ENCODE measurements around the gene GRIN2D. TPM values are rescaled to one million over a fixed set of nuclear protein-coding genes. Genes with fewer than 3 reads are reported as not detected.

The GRIN2D gene
- total RNA-seq, 1 experiment from 2014 or later = not detected

- DNase-seq (ENCODE audit: low spot score) = no peak
Measured at GRCh38 chr19:48441360-48442050, 48.0 kb downstream of the GRIN2D start.

- DNase-seq (ENCODE audit: low spot score) = no peak
Measured at GRCh38 chr19:48442116-48443035, 48.9 kb downstream of the GRIN2D start.

- DNase-seq (ENCODE audit: low spot score) = no peak
Measured at GRCh38 chr19:48443256-48443655, 49.8 kb downstream of the GRIN2D start.

Other genes starting within 250 kb of the GRIN2D start
- 30.1 and 35.7 TPM in 2 replicates for gene LIG1, start 223.3 kb upstream of the GRIN2D start, total RNA-seq (2014; rRNA removed; shearing (Covaris generic))
- 0.03 and 0.50 TPM in 2 replicates for gene ZSWIM9, start 223.0 kb upstream of the GRIN2D start, total RNA-seq (2014; rRNA removed; shearing (Covaris generic))
- gene CARD8, start 137.8 kb upstream of the GRIN2D start, total RNA-seq (2014; rRNA removed; shearing (Covaris generic)) = 4.3 and 7.7 TPM in 2 replicates
- gene ZNF114, start 123.6 kb upstream of the GRIN2D start, total RNA-seq (2014; rRNA removed; shearing (Covaris generic)) = 0.79 and 5.5 TPM in 2 replicates
- gene EMP3, start 68.1 kb upstream of the GRIN2D start, total RNA-seq (2014; rRNA removed; shearing (Covaris generic)) = 67.5 and 98.5 TPM in 2 replicates
- gene TMEM143, start 29.7 kb upstream of the GRIN2D start, total RNA-seq (2014; rRNA removed; shearing (Covaris generic)) = 1.8 and 2.5 TPM in 2 replicates
- gene SYNGR4, start 29.3 kb upstream of the GRIN2D start, total RNA-seq (2014; rRNA removed; shearing (Covaris generic)) = not detected in 2 replicates
- gene KDELR1, start 2.1 kb upstream of the GRIN2D start, total RNA-seq (2014; rRNA removed; shearing (Covaris generic)) = 64.2 and 71.5 TPM in 2 replicates
- 38.9 and 55.4 TPM in 2 replicates for gene GRWD1, start 52.3 kb downstream of the GRIN2D start, total RNA-seq (2014; rRNA removed; shearing (Covaris generic))
- 0.36 and 0.55 TPM in 2 replicates for gene KCNJ14, start 61.9 kb downstream of the GRIN2D start, total RNA-seq (2014; rRNA removed; shearing (Covaris generic))
- gene CYTH2, start 75.7 kb downstream of the GRIN2D start, total RNA-seq (2014; rRNA removed; shearing (Covaris generic)) = 28.7 and 38.5 TPM in 2 replicates
- not detected in 2 replicates for gene LMTK3, start 118.2 kb downstream of the GRIN2D start, total RNA-seq (2014; rRNA removed; shearing (Covaris generic))
- 0.38 TPM in 1 of 2 replicates, not detected in the other for gene SULT2B1, start 158.5 kb downstream of the GRIN2D start, total RNA-seq (2014; rRNA removed; shearing (Covaris generic))
- not detected in 2 replicates for gene SPACA4, start 213.1 kb downstream of the GRIN2D start, total RNA-seq (2014; rRNA removed; shearing (Covaris generic))
- 0.07 TPM in 1 of 2 replicates, not detected in the other for gene FAM83E, start 221.4 kb downstream of the GRIN2D start, total RNA-seq (2014; rRNA removed; shearing (Covaris generic))
- gene RPL18, start 225.5 kb downstream of the GRIN2D start, total RNA-seq (2014; rRNA removed; shearing (Covaris generic)) = 764 and 1,035 TPM in 2 replicates
- gene SPHK2, start 225.8 kb downstream of the GRIN2D start, total RNA-seq (2014; rRNA removed; shearing (Covaris generic)) = 7.6 and 10.5 TPM in 2 replicates
- 2.6 and 15.5 TPM in 2 replicates for gene DBP, start 243.7 kb downstream of the GRIN2D start, total RNA-seq (2014; rRNA removed; shearing (Covaris generic))

Data from A172 (cell line).